Sigmoid colon (tissue), 4 donors: ENCODE results near the gene C1orf21.

Experiments
- EP300 ChIP-seq, 4 donors: sonication (generic); formaldehyde crosslinking; IDR thresholded peaks; one replicate each; pipeline ENCODE4 v1.6.1; 2017; ENCODE audit warnings: antibody characterized with exemption in 4 of 4
- POLR2A ChIP-seq, 2 donors: fragments of 450-650 bp; IDR thresholded peaks; one replicate each; pipeline ENCODE4 v1.6.1; 2016; ENCODE audit warnings: antibody characterized with exemption in 2 of 2, mild to moderate bottlenecking in 2 of 2, moderate library complexity in 2 of 2
- POLR2AphosphoS5 ChIP-seq, 4 donors: sonication (generic); formaldehyde crosslinking; IDR thresholded peaks; one replicate each; pipeline ENCODE4 v1.6.1; 2017; ENCODE audit warnings: antibody characterized with exemption in 4 of 4
- TF ChIP-seq, protein P1 (sequence below), 4 experiments: fragments of 450-650 bp in 3 of 4; fragments of 200-600 bp in 1 of 4; IDR thresholded peaks; one replicate each; pipeline ENCODE4 v1.5.1; 2016 to 2019; ENCODE audit warnings: antibody characterized with exemption in 4 of 4, mild to moderate bottlenecking in 3 of 4, moderate library complexity in 2 of 4

DNA sequence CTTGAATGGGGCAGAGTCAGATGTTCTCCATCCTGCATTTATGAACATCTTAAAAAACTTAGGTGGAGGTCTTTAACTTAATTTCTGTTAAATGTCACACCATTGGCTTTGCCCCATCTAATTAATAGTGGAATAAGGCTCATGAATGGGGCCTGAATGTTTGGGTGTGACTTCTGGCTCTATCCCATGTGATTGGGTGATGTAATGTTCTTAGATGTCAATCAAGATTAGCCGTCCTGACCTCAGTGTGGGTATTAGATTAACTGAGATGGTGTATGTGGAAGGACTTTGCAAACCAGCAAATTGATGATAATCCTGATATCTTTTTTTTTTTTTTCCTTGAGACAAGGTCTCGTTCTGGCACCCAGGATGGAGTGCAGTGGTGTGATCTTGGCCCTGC, 38.1 kb downstream of the C1orf21 start:
- TF ChIP-seq, protein P1, sequence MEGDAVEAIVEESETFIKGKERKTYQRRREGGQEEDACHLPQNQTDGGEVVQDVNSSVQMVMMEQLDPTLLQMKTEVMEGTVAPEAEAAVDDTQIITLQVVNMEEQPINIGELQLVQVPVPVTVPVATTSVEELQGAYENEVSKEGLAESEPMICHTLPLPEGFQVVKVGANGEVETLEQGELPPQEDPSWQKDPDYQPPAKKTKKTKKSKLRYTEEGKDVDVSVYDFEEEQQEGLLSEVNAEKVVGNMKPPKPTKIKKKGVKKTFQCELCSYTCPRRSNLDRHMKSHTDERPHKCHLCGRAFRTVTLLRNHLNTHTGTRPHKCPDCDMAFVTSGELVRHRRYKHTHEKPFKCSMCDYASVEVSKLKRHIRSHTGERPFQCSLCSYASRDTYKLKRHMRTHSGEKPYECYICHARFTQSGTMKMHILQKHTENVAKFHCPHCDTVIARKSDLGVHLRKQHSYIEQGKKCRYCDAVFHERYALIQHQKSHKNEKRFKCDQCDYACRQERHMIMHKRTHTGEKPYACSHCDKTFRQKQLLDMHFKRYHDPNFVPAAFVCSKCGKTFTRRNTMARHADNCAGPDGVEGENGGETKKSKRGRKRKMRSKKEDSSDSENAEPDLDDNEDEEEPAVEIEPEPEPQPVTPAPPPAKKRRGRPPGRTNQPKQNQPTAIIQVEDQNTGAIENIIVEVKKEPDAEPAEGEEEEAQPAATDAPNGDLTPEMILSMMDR (IDR thresholded peaks at IDR 0.05), result no peak
- TF ChIP-seq POLR2AphosphoS5 (IDR thresholded peaks at IDR 0.05) (no peak), POLR2A (IDR thresholded peaks at IDR 0.05) (no peak), EP300 (IDR thresholded peaks at IDR 0.05) (no peak)
